RPMI7951 (cell line): ENCODE results near the gene RUSF1. TPM values are rescaled to one million over a fixed set of nuclear protein-coding genes. Genes with fewer than 3 reads are reported as not detected.

Experiments
- DNase-seq: peaks from one replicate; pipeline ENCODE4 v3.0.0-alpha.2; 2012; ENCODE audit warnings: low read depth
- total RNA-seq: library from RNA; depleted of rRNA; stranded (reverse); fragments of >200 nt; shearing (Covaris generic); gene quantifications from 2 replicates; pipeline ENCODE4 v1.2.3, GENCODE V29; 2014

The RUSF1 gene
- total RNA-seq, 1 experiment from 2014 or later: 24.9 TPM

GRCh38 chr16:31471241-31471874, 36.8 kb downstream of the RUSF1 start:
- no peak for DNase-seq

- no peak for DNase-seq
Observed at GRCh38 chr16:31470615-31471014, 37.6 kb downstream of the RUSF1 start.

- no peak for DNase-seq
Observed at GRCh38 chr16:31467858-31468257, 40.3 kb downstream of the RUSF1 start.

GRCh38 chr16:31467151-31467773, 40.9 kb downstream of the RUSF1 start:
- DNase-seq: peak; percentile 53

GRCh38 chr16:31466381-31466841, 41.8 kb downstream of the RUSF1 start:
- DNase-seq: no peak

- DNase-seq: no peak
Observed at GRCh38 chr16:31465788-31466370, 42.3 kb downstream of the RUSF1 start.

- no peak for DNase-seq
Observed at GRCh38 chr16:31464781-31465260, 43.4 kb downstream of the RUSF1 start.

- no peak for DNase-seq
Observed at GRCh38 chr16:31464348-31464769, 43.8 kb downstream of the RUSF1 start.

GRCh38 chr16:31461921-31462804, 46.0 kb downstream of the RUSF1 start:
- no peak for DNase-seq

- no peak for DNase-seq
Observed at GRCh38 chr16:31461201-31461920, 46.8 kb downstream of the RUSF1 start.

GRCh38 chr16:31460582-31461002, 47.6 kb downstream of the RUSF1 start:
- peak; percentile 48 for DNase-seq

- peak; percentile 96 for DNase-seq
Observed at GRCh38 chr16:31459687-31460581, 48.3 kb downstream of the RUSF1 start.

- DNase-seq: peak; percentile 96
Observed at GRCh38 chr16:31458844-31459686, 49.1 kb downstream of the RUSF1 start, which contains the start of gene ARMC5. Gene ARMC5, plus strand, starts transcription at chr16:31459501. Its CDS starts 24 bp downstream, at chr16:31459525.

GRCh38 chr16:31458073-31458843, 49.9 kb downstream of the RUSF1 start:
- peak; percentile 78 for DNase-seq

GRCh38 chr16:31456988-31457360, 51.2 kb downstream of the RUSF1 start:
- DNase-seq: no peak

- no peak for DNase-seq
Observed at GRCh38 chr16:31455601-31456314, 52.4 kb downstream of the RUSF1 start.
